ENCODE results near the gene FPR1. TPM values are rescaled to one million over a fixed set of nuclear protein-coding genes. Genes with fewer than 3 reads are reported as not detected.

FPR1 gene
- polyA plus RNA-seq, 3 donors = 372 to 1,265 (median 991) TPM

- Mint-ChIP-seq H3K36me3 (peaks cover 13 to 29% of the 10 kb centered on the region in 2 donors), H3K27ac (peak overlapping the region; percentile 97 to 100 (median 99)), H3K4me3 (peak overlapping the region; percentile 0 to 21), H3K9me3 (peaks cover 0 to 4% (median 0%) of the 10 kb centered on the region in 7 donors), H3K4me1 (peaks cover 68% of the 10 kb centered on the region), H3K27me3 (ENCODE audit: low read depth in 3 of 3) (no peaks in the 10 kb centered on the region)
- Histone ChIP-seq H4K20me1 (ENCODE audit: insufficient read depth, low read length) (peaks cover 13% of the 10 kb centered on the region), H3K4me2 (replicated peaks; ENCODE audit: extremely low read depth, low read length, poor library complexity, severe bottlenecking) (peak overlapping the region; percentile 38), H3K36me3 (replicated peaks in 1 of 2; ENCODE audit: control insufficient read depth in 1 of 2, insufficient read depth in 2 of 2, low read length in 2 of 2) (peaks cover 0 to 3% of the 10 kb centered on the region in 2 donors), H3K9ac (ENCODE audit: insufficient read depth, low read length, poor library complexity, severe bottlenecking) (no peak overlapping the region), H3K4me1 (ENCODE audit: control insufficient read depth in 1 of 2, insufficient read depth in 2 of 2, low read length in 2 of 2) (peaks cover 66 to 72% of the 10 kb centered on the region in 2 donors), H3K9me3 (replicated peaks in 1 of 2; ENCODE audit: control insufficient read depth in 1 of 2, insufficient read depth in 1 of 2, low read length in 2 of 2) (no peaks in the 10 kb centered on the region), H2AFZ (ENCODE audit: insufficient read depth, low read depth, low read length, poor library complexity, severe bottlenecking) (peak overlapping the region; percentile 2), H3K4me3 (replicated peaks in 1 of 3; ENCODE audit: low read depth in 2 of 3, low read length in 3 of 3) (peak overlapping the region in 1 of 3 experiments; percentile 52), H3K27me3 (ENCODE audit: control insufficient read depth in 2 of 2, insufficient read depth in 2 of 2, low read length in 2 of 2) (no peaks in the 10 kb centered on the region), H3K79me2 (ENCODE audit: insufficient read depth, low read length) (peaks cover 51% of the 10 kb centered on the region), H3K27ac (ENCODE audit: low read depth in 1 of 2, low read length in 2 of 2) (peak overlapping the region; percentile 92 to 96)
- WGBS (ENCODE audit: insufficient coverage) = 22% methylated on average over 6 of the region's 6 CpGs
- intact Hi-C loops (cut with micrococcal nuclease) = no loop called here
- no peak for TF ChIP-seq CTCF (IDR thresholded peaks at IDR 0.05)
- DNase-seq = peak; percentile 75 to 90 (median 88)
These were observed 2.4 kb upstream of the FPR1 start for GRCh38 chr19:51754109-51754508.

GRCh38 chr19:51750400-51751094, 1.1 kb downstream of the FPR1 start:
- Histone ChIP-seq H3K36me3 (replicated peaks in 1 of 2; ENCODE audit: control insufficient read depth in 1 of 2, insufficient read depth in 2 of 2, low read length in 2 of 2) (peaks cover 15 to 33% of the 10 kb centered on the region in 2 donors), H3K9ac (ENCODE audit: insufficient read depth, low read length, poor library complexity, severe bottlenecking) (peak overlapping the region; percentile 70), H3K4me3 (replicated peaks in 1 of 3; ENCODE audit: low read depth in 2 of 3, low read length in 3 of 3) (peak overlapping the region; percentile 52 to 100 (median 98)), H4K20me1 (ENCODE audit: insufficient read depth, low read length) (peaks cover 48% of the 10 kb centered on the region), H3K27me3 (ENCODE audit: control insufficient read depth in 2 of 2, insufficient read depth in 2 of 2, low read length in 2 of 2) (no peaks in the 10 kb centered on the region), H3K4me2 (replicated peaks; ENCODE audit: extremely low read depth, low read length, poor library complexity, severe bottlenecking) (peak overlapping the region; percentile 97), H2AFZ (ENCODE audit: insufficient read depth, low read depth, low read length, poor library complexity, severe bottlenecking) (no peak overlapping the region), H3K4me1 (ENCODE audit: control insufficient read depth in 1 of 2, insufficient read depth in 2 of 2, low read length in 2 of 2) (peaks cover 82 to 98% of the 10 kb centered on the region in 2 donors), H3K79me2 (ENCODE audit: insufficient read depth, low read length) (peaks cover 87% of the 10 kb centered on the region), H3K27ac (ENCODE audit: low read depth in 1 of 2, low read length in 2 of 2) (peak overlapping the region; percentile 65 to 96), H3K9me3 (replicated peaks in 1 of 2; ENCODE audit: control insufficient read depth in 1 of 2, insufficient read depth in 1 of 2, low read length in 2 of 2) (no peaks in the 10 kb centered on the region)
- TF ChIP-seq CTCF (IDR thresholded peaks at IDR 0.05) = no peak
- WGBS (ENCODE audit: insufficient coverage) = 51% methylated on average over 3 of the region's 7 CpGs
- Mint-ChIP-seq H3K36me3 (peaks cover 41 to 61% of the 10 kb centered on the region in 2 donors), H3K4me1 (peaks cover 87% of the 10 kb centered on the region), H3K4me3 (peak overlapping the region; percentile 95 to 99), H3K9me3 (peaks cover 0 to 4% (median 2%) of the 10 kb centered on the region in 7 donors), H3K27me3 (ENCODE audit: low read depth in 3 of 3) (peaks cover 0 to 3% (median 0%) of the 10 kb centered on the region in 3 donors), H3K27ac (peak overlapping the region; percentile 98 to 100 (median 99))
- DNase-seq = peak; percentile 61 to 76 (median 69)
- intact Hi-C loops (cut with micrococcal nuclease) = loop anchor here in 1 of 2 donors (2.0 kb wide), 1 partner anchor 14 kb away; no protein-coding TSS in a partner anchor
